HG03025 (cell line): ENCODE results near the gene DPP10.
"Not testable (repeated sequence)": the region's sequence is repeated elsewhere in the genome, so short reads cannot be mapped to it uniquely, and the experiment has no call there.

Experiments used
- ATAC-seq: cut with Tn5 transposase; IDR thresholded peaks from one replicate; pipeline ENCODE4 v1.9.1; 2021; ENCODE audit warnings: mild to moderate bottlenecking, moderate library complexity; ENCODE audit not compliant: unreplicated experiment, low FRiP score

The DPP10 gene

GRCh38 chr2:114442510-114442909 lies at the start of gene DPP10:
Gene DPP10 (plus strand): TSS chr2:114442641.
- ATAC-seq = no peak

- no peak for ATAC-seq
Observed at GRCh38 chr2:114400890-114401289, 41.6 kb upstream of the DPP10 start.

- no peak for ATAC-seq
Observed at GRCh38 chr2:114405247-114406116, 37.0 kb upstream of the DPP10 start.

- no peak for ATAC-seq
Observed at GRCh38 chr2:114406347-114406746, 36.1 kb upstream of the DPP10 start.

- ATAC-seq = not testable (repeated sequence)
Observed at GRCh38 chr2:114407353-114407752, 35.1 kb upstream of the DPP10 start.

GRCh38 chr2:114421781-114422180 lies 20.7 kb upstream of the DPP10 start:
- ATAC-seq = no peak

GRCh38 chr2:114424699-114425098 lies 17.7 kb upstream of the DPP10 start:
- ATAC-seq = no peak

GRCh38 chr2:114426756-114427155 lies 15.7 kb upstream of the DPP10 start:
- ATAC-seq = no peak

- ATAC-seq = no peak
Observed at GRCh38 chr2:114436329-114436728, 6.1 kb upstream of the DPP10 start.

- no peak for ATAC-seq
Observed at GRCh38 chr2:114446571-114446970, 4.1 kb downstream of the DPP10 start.

GRCh38 chr2:114450639-114451038 lies 8.2 kb downstream of the DPP10 start:
- no peak for ATAC-seq

- no peak for ATAC-seq
Observed at GRCh38 chr2:114456566-114456965, 14.1 kb downstream of the DPP10 start.

- ATAC-seq = no peak
Observed at GRCh38 chr2:114457956-114458355, 15.5 kb downstream of the DPP10 start.

- ATAC-seq = no peak
Observed at GRCh38 chr2:114461116-114461515, 18.7 kb downstream of the DPP10 start.

- no peak for ATAC-seq
Observed at GRCh38 chr2:114464961-114465706, 22.7 kb downstream of the DPP10 start.

- no peak for ATAC-seq
Observed at GRCh38 chr2:114468343-114468742, 25.9 kb downstream of the DPP10 start.

GRCh38 chr2:114472246-114472645 lies 29.8 kb downstream of the DPP10 start:
- no peak for ATAC-seq

GRCh38 chr2:114472726-114473125 lies 30.3 kb downstream of the DPP10 start:
- no peak for ATAC-seq

- ATAC-seq = no peak
Observed at GRCh38 chr2:114488841-114489530, 46.5 kb downstream of the DPP10 start.

GRCh38 chr2:114495046-114495445 lies 52.6 kb downstream of the DPP10 start:
- no peak for ATAC-seq

GRCh38 chr2:114496959-114497358 lies 54.5 kb downstream of the DPP10 start:
- ATAC-seq = no peak
